ENCODE results near the gene VGLL4.
A peak's percentile ranks its signal among the peaks of the same experiment; 100 is the strongest.
"Not testable (repeated sequence)": the region's sequence is repeated elsewhere in the genome, so short reads cannot be mapped to it uniquely, and the experiment has no call there.

VGLL4 gene

GRCh38 chr3:11643605-11644087 lies at the start of gene VGLL4:
Gene VGLL4 (minus strand): TSS chr3:11643915. CDS start chr3:11643518, 397 bp downstream.
- peak; percentile 66 to 68 for DNase-seq

GRCh38 chr3:11692532-11692813 lies 48.8 kb upstream of the VGLL4 start:
- no peak for DNase-seq

- DNase-seq = no peak
Observed at GRCh38 chr3:11691767-11692531, 48.2 kb upstream of the VGLL4 start.

GRCh38 chr3:11690863-11691766 lies 47.4 kb upstream of the VGLL4 start:
- DNase-seq = no peak

- DNase-seq = no peak
Observed at GRCh38 chr3:11689749-11690148, 46.0 kb upstream of the VGLL4 start.

- DNase-seq = not testable (repeated sequence)
Observed at GRCh38 chr3:11684980-11685379, 41.3 kb upstream of the VGLL4 start.

GRCh38 chr3:11680509-11680908 lies 36.8 kb upstream of the VGLL4 start:
- no peak for DNase-seq

GRCh38 chr3:11679964-11680363 lies 36.2 kb upstream of the VGLL4 start:
- DNase-seq = no peak

GRCh38 chr3:11672363-11672762 lies 28.6 kb upstream of the VGLL4 start:
- DNase-seq = no peak

GRCh38 chr3:11671648-11672100 lies 28.0 kb upstream of the VGLL4 start:
- no peak for DNase-seq

- DNase-seq = no peak
Observed at GRCh38 chr3:11668243-11669235, 24.8 kb upstream of the VGLL4 start.

- DNase-seq = no peak
Observed at GRCh38 chr3:11665331-11665730, 21.6 kb upstream of the VGLL4 start.

GRCh38 chr3:11662392-11662990 lies 18.8 kb upstream of the VGLL4 start:
- DNase-seq = no peak

GRCh38 chr3:11661827-11662226 lies 18.1 kb upstream of the VGLL4 start:
- DNase-seq = no peak

GRCh38 chr3:11661052-11661656 lies 17.4 kb upstream of the VGLL4 start:
- no peak for DNase-seq

GRCh38 chr3:11660242-11660641 lies 16.5 kb upstream of the VGLL4 start:
- DNase-seq = no peak

- DNase-seq = no peak
Observed at GRCh38 chr3:11658180-11658579, 14.5 kb upstream of the VGLL4 start.

GRCh38 chr3:11655196-11655928 lies 11.6 kb upstream of the VGLL4 start:
- no peak for DNase-seq

GRCh38 chr3:11654166-11654565 lies 10.5 kb upstream of the VGLL4 start:
- no peak for DNase-seq

GRCh38 chr3:11653298-11654055 lies 9.8 kb upstream of the VGLL4 start:
- no peak for DNase-seq
